IPS-18c (cell line): ENCODE results near the gene SCN8A.

Source experiments
- H3K4me3 ChIP-seq: 2 replicates; pipeline ENCODE4 v1.7.0; 2013; ENCODE audit warnings: low read depth, mild to moderate bottlenecking, low read length, moderate library complexity; ENCODE audit not compliant: insufficient read depth
- H3K9me3 ChIP-seq: one replicate; pipeline ENCODE4 v1.6.1; 2013; ENCODE audit warnings: mild to moderate bottlenecking, low read length, moderate library complexity; ENCODE audit not compliant: control insufficient read depth, insufficient read depth

SCN8A gene

DNA sequence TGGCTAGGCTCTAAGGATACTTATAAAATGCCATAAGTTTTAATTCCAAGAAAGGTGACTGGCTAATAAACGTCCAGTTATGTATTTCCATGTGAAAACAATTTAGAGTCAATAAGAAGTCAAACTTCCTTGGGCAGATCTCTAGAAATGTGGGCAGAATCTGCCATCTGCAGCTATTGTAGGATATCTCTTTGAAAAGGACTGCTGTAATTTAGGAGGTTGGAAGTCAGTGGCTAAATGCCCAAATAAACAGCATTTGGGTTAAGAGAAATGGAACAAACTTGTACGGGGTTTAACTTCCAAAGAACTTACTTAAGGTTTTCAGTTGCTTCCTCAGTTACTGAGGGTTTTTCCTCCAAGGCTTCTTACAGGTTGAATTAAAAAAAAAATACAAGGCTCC is 135.9 kb downstream of the SCN8A start:
- Histone ChIP-seq H3K4me3 (no peak overlapping the region), H3K9me3 (no peaks in the 10 kb centered on the region)

DNA sequence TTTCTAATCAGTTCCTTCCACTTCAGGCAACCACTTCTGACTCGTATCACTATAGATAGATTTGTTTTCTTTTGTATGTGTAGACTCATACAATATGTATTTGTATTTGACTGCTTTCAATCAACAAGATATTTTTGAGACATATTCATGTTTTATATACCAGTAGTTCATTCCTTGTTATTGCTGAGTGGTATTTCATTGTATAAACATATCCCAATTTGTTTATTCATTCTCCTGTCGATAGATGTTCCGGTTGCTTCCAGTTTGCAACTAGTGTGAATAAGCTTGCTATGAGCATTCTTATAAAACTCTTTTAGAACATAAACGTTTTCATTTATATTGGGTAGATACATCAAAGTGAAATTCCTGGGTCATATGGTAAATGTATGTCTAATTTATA is 138.3 kb downstream of the SCN8A start:
- H3K4me3 ChIP-seq: no peak overlapping the region

DNA sequence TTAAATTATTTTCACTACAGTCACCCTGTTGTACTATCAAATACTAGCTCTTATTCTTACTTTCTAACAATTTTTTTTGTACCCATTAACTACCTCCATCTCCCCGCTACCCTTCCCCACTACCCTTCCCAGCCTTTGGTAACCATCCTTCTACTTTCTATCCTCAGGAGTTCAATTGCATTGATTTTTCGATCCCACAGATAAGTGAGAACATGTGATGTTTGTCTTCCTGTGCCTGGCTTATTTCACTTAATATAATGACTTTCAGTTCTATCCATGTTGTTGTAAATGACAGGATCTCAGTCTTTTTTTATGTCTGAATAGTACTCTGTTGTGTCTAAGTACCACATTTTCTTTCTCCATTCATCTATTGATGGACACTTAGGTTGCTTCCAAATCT is 139.7 kb downstream of the SCN8A start:
- Histone ChIP-seq H3K9me3 (no peaks in the 10 kb centered on the region), H3K4me3 (no peak overlapping the region)

More for the DNA sequence above, 138.3 kb downstream of the SCN8A start:
- no peaks in the 10 kb centered on the region for H3K9me3 ChIP-seq

DNA sequence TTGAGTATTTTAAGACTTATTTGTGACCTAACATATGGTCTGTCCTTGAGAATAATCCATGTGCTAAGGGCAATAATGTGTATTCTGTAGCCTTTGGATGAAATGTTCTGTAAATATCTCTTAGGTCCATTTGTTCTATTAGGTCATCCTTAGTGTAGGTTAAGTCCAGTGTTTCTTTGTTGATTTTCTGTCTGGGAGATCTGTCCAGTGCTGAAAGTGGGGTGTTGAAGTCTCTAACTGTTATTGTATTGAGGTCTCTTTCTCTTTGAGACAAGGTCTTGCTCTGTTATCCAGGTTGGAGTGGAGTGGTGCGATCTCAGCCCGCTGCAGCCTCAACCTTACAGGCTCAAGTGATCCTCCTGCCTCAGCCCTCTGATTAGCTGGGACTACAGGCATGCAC is 149.5 kb downstream of the SCN8A start:
- no peaks in the 10 kb centered on the region for H3K9me3 ChIP-seq
- H3K4me3 ChIP-seq: no peak overlapping the region

DNA sequence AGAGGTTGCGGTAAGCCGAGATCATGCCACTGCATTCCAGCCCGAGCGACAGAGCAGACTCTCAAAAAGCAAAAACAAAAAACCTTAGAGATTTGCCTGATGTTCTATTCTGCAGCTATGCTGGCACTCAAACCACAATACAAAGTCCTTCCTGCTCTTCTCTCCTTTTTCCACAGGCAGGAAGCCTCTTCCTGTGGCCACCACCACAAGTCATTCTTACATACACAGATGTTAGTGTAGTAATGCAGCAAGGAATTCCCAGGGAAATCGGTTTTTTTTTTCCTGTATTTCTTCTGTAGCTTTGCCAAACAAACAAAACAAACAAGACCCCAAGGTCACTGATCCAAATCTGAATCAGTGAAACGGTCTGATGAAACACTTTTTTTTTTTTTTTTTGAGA is 153.2 kb downstream of the SCN8A start:
- no peak overlapping the region for H3K4me3 ChIP-seq
- H3K9me3 ChIP-seq: no peaks in the 10 kb centered on the region

DNA sequence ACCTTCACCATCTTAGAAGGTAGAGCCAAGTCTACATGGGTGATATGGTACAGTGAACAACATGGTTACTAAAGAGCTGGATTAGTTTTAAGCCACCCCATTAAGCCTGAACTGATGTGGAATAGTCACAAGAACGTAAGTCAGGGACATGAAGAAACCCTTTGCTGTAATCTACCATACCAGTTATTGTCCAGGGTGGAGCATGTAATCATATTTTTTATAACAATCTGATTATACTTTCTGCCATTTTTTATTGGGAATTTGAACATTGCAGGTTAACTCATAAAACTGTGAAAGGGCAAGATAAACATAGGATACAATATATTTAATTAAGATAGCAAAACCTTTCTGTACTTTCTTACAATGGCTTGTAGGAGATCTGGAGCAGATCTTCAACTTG is 153.9 kb downstream of the SCN8A start:
- Histone ChIP-seq H3K9me3 (no peaks in the 10 kb centered on the region), H3K4me3 (no peak overlapping the region)

DNA sequence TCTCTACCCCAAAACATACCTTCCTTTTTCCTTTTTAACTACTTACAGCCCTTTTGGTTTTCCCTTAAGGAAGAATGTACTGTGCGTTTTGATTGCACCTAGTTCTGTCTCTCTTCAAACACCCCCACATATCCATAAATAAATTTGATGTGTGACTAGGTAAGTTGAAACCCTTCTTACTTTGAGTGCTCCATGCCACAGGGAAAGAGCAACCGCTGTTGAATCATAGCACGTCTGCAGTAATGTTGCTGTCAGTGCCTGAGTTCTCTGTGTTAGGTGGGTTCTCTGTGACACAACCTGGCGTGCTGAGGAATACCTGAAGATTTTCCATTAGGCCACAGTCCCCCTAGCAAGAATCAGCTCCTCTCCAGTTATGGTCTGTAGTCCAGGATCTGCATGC is 155.4 kb downstream of the SCN8A start:
- Histone ChIP-seq H3K4me3 (no peak overlapping the region), H3K9me3 (no peaks in the 10 kb centered on the region)

DNA sequence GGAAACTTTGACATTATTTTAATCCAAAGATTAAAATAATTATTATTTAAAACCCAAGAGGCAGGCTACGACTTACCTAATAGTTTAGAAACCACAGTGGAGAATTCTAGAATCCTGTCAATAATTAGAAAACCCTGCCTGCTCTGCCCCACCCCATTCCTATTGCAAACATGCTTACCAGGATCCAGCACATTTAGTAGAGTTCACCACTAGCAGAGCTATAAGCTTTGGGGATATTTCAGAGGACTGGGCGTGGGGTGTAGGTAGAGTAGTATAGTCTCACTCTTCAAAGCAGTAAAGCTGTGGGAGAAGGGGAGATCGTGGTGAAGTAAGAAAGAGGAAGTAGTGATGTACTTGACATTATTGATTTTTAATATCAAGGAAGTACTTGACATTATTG is 157.2 kb downstream of the SCN8A start:
- Histone ChIP-seq H3K9me3 (no peaks in the 10 kb centered on the region), H3K4me3 (no peak overlapping the region)

DNA sequence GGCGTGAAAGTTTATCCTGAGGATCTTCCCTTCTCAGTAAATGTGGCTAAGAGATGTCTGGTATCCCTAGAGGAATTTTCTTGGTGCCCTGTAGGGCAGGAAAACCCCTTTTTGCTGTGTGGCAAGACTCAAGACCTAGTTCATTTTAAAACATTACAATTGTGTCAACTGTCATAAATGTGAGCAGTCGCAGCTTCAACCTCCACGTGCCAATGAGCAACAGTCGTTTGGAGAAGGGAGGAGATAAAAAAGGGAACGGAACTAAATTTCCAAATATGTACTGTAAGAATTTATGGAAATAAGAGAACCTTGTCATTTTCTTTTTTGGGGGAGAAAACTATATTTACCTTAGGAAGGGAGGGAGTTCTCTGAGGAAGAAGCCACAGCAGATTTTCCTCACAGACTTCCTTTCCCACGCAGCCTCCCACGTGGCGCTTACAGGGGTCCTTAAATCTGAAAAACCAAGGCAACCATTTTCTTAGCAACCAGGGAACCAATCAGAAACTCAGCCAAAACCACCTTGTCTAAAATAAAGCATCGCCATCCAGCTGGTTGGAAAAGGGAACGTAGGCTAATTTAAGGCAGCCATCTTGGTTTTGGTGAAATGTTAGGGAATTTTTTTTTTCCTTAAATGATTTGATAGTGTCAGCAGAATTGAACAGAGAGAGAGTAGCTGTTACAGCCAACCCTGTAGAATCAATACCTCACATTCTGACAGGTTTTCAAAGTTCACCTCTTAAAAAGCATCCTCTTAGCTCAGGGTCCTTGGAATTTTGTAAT is 158.4 kb downstream of the SCN8A start:
- no peak overlapping the region for H3K4me3 ChIP-seq
- no peaks in the 10 kb centered on the region for H3K9me3 ChIP-seq

DNA sequence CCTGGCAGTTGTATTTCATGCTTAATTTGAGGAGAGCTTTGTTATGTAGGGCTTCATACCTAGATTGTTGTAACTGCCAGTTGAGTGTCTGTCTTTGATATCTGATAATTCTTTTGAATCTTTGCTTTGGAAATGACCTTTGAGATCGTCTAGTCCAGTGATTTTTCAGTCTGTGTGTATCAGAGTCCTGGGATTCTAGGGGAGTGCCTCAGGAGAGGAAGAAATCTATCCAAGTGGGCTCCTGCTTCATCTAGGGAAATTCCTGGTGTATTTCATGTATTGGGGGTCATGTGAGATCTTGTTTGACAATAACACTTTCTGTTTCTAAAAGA is 158.9 kb downstream of the SCN8A start:
- Histone ChIP-seq H3K4me3 (no peak overlapping the region), H3K9me3 (no peaks in the 10 kb centered on the region)

DNA sequence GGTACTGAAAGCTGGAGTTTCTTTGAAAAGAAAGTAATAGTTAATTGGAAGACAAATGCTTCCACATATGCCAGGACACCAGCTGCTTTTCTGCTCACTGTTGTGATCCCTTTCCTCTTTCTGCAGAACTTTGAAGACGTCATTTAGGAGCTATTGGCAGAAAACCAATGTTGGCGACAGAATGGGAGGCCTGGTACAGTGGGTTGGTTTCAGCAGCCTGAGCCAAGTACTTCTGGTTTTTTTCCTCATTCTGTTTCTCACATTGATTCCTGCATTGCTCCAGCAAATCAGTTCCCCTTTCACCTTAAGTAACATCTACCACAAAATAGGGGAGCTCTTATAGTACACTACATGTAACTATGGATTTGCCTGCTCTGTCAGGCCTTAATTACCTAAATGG is 160.6 kb downstream of the SCN8A start:
- Histone ChIP-seq H3K9me3 (no peaks in the 10 kb centered on the region), H3K4me3 (no peak overlapping the region)

DNA sequence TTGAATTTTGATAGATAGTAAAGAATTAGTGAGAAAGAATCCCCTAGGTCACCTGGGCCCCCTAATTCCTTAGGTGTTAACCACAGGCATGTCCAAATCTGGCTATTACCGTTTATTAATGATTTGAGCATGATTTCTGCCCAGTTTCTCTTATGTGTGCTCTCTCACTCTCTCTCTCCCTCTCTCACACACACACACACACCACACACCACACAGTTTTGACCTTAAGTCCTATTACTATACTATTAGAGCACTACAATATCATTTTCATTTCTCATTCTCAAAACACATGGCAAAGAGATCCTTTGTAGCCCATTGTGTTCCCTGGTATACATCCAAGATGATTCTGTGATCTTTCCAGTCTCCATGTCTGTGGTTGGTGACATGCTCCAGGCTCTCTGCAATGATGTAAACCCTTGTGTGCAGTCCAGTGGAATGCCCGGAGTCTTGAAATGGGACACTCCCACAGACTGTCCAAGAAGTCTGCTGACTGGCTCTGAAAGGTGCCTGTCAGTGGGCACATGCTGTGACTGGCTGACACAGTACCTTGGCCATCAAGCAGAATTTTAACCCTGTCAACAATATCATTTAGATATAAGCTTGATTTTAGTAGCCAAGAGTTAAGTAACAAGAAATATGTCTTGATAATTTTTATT is 161.3 kb downstream of the SCN8A start:
- no peak overlapping the region for H3K4me3 ChIP-seq

DNA sequence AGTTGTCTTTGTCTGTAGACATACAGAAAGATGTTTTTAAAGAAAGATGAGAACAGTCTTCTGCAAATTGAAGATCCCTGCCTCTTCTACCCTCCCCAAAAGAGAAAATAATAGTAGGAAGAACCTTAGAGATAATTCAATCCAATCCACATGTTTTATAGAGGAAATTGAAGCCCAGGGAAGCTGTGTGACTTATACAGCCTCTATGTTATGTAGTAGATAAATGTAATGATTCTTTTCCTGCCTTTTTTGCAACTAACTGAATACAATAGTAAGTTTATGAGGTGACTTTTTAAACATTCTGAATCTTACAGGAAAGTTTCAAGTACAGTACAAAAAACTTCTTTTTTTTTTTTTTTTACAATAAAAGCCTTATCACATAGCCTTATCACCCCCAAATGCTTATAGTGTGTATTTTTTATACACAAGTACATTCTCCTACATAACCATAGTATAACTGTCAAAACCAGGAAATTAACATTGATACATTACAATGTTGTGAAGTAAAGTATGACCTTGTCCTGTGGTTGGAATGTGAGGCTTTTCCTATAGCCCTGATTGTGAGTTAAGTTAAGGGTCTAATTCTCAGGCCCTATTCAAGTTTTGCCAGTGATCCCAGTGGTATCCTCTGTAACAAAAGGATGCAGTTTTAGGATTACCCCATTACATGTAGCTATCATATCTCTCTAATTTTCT is 163.1 kb downstream of the SCN8A start:
- no peaks in the 10 kb centered on the region for H3K9me3 ChIP-seq
- H3K4me3 ChIP-seq: no peak overlapping the region

More for the DNA sequence above, 161.3 kb downstream of the SCN8A start:
- no peaks in the 10 kb centered on the region for H3K9me3 ChIP-seq

DNA sequence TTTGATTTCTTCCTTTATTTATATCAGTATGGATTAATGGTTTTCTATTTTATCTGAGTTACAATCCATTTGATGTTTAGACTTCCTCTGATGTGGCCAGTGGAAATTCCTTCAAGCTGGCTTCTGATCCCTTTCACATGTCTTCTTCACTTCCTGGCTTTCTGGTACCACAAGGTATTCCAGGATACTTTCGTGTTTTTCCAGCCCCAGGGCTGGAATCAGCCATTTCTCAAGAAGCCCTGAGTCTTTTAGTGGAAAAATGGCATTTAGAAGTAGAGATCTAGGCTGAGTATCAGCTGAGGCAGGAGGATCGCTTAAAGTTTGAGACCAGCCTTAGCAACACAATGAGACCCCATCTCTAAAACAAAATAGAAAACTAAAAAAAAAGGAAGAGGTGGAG is 164.2 kb downstream of the SCN8A start:
- Histone ChIP-seq H3K4me3 (no peak overlapping the region), H3K9me3 (no peaks in the 10 kb centered on the region)

DNA sequence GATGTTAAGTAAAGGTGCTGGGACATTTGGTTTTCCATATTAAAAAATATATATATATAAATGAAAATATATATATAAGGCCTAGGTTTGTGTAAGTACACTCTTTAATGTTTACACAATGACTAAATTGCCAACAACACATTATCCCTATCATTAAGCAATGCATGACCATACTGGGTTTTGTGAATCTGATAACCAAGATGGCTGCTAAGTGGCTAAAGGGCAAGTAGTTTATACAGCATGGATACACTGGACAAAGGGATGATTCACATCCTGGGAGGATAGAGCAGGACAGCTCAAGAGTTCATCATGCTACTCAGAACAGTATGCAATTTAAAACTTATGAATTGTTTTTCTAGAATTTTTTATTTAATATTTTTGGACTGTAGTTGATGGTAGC is 168.1 kb downstream of the SCN8A start:
- H3K9me3 ChIP-seq: no peaks in the 10 kb centered on the region
- no peak overlapping the region for H3K4me3 ChIP-seq

DNA sequence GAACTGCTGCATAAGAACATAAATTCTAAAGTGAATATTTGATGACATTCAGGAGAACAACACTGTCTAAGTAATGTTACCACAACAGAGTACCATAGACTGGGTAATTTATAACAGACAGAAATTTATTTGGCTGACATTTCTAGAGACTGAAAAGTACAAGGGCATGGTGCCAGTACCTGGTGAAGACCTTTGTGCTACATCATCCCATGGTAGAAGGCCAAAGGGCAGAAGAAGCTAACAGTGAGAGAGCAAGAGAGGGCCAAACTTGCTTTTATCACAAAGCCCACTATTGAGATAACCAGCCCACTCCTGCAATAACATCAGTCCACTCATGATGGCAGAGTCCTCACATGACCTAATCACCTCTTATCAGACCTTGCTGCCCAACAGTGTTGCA is 168.7 kb downstream of the SCN8A start:
- no peaks in the 10 kb centered on the region for H3K9me3 ChIP-seq

DNA sequence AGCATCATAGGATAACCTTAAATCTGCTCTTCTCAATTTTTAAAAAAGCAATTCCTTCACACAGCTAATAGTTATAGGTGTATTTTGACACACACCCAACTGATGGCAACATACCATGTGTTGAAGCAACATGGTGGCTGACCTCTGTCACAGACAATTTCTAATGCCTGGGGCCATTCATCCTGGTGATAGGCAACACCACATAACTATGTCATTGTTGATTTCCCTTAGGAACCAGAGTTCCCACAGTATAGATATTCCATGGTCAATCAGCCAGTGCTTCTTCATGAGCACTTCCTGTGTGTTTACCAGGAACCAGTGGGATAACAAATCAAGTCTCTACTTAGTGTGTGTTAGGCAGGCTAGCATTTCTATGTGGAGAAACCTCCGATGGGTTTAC is 169.2 kb downstream of the SCN8A start:
- no peaks in the 10 kb centered on the region for H3K9me3 ChIP-seq
- H3K4me3 ChIP-seq: no peak overlapping the region

More for the DNA sequence above, 168.7 kb downstream of the SCN8A start:
- H3K4me3 ChIP-seq: no peak overlapping the region

DNA sequence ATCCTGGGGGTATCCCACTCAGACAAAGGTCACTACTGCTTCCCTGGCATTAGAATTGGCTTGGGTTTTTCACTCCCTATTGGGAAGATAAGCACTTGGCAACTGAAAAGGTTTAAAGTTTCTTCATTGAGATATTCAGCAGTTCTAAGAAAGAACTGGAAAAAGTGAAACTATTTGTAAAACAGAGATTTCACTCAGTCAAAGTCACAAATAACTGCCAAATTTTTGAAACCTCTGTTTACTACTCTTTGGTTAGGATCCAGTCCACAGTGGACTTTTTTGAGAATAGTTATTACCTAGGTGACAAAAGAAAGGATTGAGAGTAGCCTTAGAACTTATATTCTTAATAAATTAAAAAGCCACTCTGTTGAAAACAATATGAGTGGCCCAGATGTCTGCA is 172.7 kb downstream of the SCN8A start:
- no peaks in the 10 kb centered on the region for H3K9me3 ChIP-seq
- no peak overlapping the region for H3K4me3 ChIP-seq
